GM12878 (cell line): ENCODE data around the gene PLEKHM1. TPM values are rescaled to one million over a fixed set of nuclear protein-coding genes. Genes with fewer than 3 reads are reported as not detected.

Source experiments
- ATF2 ChIP-seq: IDR thresholded peaks from 2 replicates; pipeline ENCODE4 v1.6.1; 2012; ENCODE audit warnings: low read length, inconsistent platforms
- BCL3 ChIP-seq: IDR thresholded peaks from 2 replicates; pipeline ENCODE4 v1.6.1; 2011; ENCODE audit warnings: borderline replicate concordance, low read depth, mild to moderate bottlenecking, moderate library complexity, low read length; ENCODE audit not compliant: insufficient read depth, poor library complexity, severe bottlenecking
- CTCF ChIP-seq, 3 experiments: IDR thresholded peaks in 2 of 3; conservative IDR thresholded peaks in 1 of 3; 2 replicates each; pipeline ENCODE4 v1.5.1; 2011; ENCODE audit warnings: low read depth in 3 of 3, low read length in 3 of 3, mild to moderate bottlenecking in 3 of 3, control low read depth in 2 of 3, moderate library complexity in 2 of 3, inconsistent platforms in 1 of 3, mixed read lengths in 1 of 3; ENCODE audit not compliant: control insufficient read depth in 2 of 3, insufficient read depth in 1 of 3; ENCODE audit errors: extremely low read depth in 1 of 3
- MLLT1 ChIP-seq: fragments of 450-650 bp; IDR thresholded peaks from 2 replicates; pipeline ENCODE4 v1.6.1; 2016; ENCODE audit warnings: mild to moderate bottlenecking
- POU2F2 ChIP-seq: IDR thresholded peaks from 3 replicates; pipeline ENCODE4 v1.6.1; 2011; ENCODE audit warnings: low read depth, mild to moderate bottlenecking, low read length, borderline replicate concordance
- RCOR1 ChIP-seq: conservative IDR thresholded peaks from 2 replicates; pipeline ENCODE4 v1.6.1; 2012; ENCODE audit warnings: low read depth, low read length, improper control_type of control experiment
- SUPT20H ChIP-seq: IDR thresholded peaks from 2 replicates; pipeline ENCODE4 v1.6.1; 2011; ENCODE audit warnings: low read depth, mild to moderate bottlenecking, low read length, moderate library complexity, borderline replicate concordance; ENCODE audit not compliant: control insufficient read depth
- ZNF592 ChIP-seq: fragments of 450-650 bp; IDR thresholded peaks from 2 replicates; pipeline ENCODE4 v1.6.1; 2017; ENCODE audit warnings: mild to moderate bottlenecking, moderate library complexity
- polyA plus RNA-seq, 11 experiments: library from polyadenylated mRNA; depleted of rRNA in 4 of 11; unstranded in 6 of 11; stranded (reverse) in 5 of 11; fragments of >200 nt; fragmentation: Nextera tagmentation in 4 of 11; fragmentation: Illumina TruSeq in 1 of 11; extraction: Ambion mirVana in 4 of 11; extraction: Trizol in 1 of 11; gene quantifications; 1 replicate in 1 of 11; 2 replicates in 10 of 11; pipeline versions ENCODE4 v1.2.1 to v1.2.3, GENCODE V29; 2011 to 2016; ENCODE audit warnings: inconsistent platforms in 2 of 11, missing spikeins in 2 of 11, low read depth in 1 of 11
- total RNA-seq, 4 experiments: library from RNA; depleted of rRNA in 3 of 4; stranded (reverse); fragments of >200 nt in 3 of 4; fragmentation: Illumina TruSeq in 1 of 4; extraction: Trizol in 1 of 4; gene quantifications; 2 replicates each; pipeline versions ENCODE4 v1.2.1 to v1.2.3, GENCODE V29; 2013 to 2021

The PLEKHM1 gene
- total and polyA plus RNA-seq, 10 of the 15 experiments (the other 5 are each of a cell fraction or from before 2014, with no cell fraction given): 0.21 to 27.8 (median 9.4) TPM

- TF ChIP-seq MLLT1: no peak
- no peak for TF ChIP-seq ZNF592
- no peak for TF ChIP-seq SUPT20H
- TF ChIP-seq BCL3: no peak
- TF ChIP-seq POU2F2: no peak
- no peak for TF ChIP-seq RCOR1
- no peak for TF ChIP-seq CTCF (IDR thresholded peaks at IDR 0.05 in 2 of 3, conservative IDR thresholded peaks at IDR 0.05 in 1 of 3; ENCODE audit: control insufficient read depth in 2 of 3, extremely low read depth in 1 of 3, insufficient read depth in 1 of 3, low read depth in 3 of 3, low read length in 3 of 3)
- TF ChIP-seq ATF2: no peak
These were observed 51.5 kb downstream of the PLEKHM1 start (continued) for GRCh38 chr17:45438931-45439610.
